ENCODE data around the gene TNS3.

TNS3 gene

DNA sequence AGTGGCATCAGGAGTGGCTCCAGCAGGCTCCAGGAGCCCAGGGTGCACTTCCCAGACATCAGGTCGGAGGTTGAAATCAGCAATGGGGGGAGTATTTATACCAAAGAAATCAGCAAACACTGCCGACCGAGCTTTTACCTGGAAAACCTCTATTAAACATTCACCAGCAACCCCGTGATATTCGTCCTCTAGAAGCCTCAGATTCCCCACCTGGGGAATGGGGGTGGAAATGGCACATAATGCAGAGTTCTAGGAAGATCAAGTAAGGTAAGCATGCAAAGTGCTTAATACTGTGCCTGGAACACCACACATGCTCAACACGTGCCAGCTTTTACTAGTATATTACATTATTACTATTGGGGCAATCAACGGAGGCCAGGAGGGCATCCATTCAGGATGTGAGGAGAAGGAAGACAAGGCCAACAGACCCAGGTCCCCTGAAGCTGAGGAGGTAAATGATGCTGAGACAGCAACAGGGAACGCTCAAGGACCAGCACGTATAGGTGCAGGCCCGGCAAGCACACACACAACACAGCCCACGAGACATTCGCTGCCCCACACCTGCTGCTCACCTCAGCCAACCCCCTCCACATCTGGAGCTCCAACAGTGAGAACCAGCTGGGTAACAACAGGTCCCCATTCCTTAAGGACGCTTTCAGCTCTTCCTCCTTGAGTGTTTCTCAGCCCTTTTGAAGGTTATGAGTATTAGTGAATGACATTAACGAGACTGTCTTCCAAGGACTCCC is 125.5 kb downstream of the TNS3 start:
- TF ChIP-seq, protein P1, sequence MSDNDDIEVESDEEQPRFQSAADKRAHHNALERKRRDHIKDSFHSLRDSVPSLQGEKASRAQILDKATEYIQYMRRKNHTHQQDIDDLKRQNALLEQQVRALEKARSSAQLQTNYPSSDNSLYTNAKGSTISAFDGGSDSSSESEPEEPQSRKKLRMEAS (IDR thresholded peaks at IDR 0.05; ENCODE audit: low read depth, low read length), result no peak
- TF ChIP-seq MYC (IDR thresholded peaks at IDR 0.05; ENCODE audit: low read depth, low read length) (no peak), POLR2A (IDR thresholded peaks at IDR 0.05; ENCODE audit: extremely low read depth, insufficient read length) (no peak)
- TF ChIP-seq, protein P2, sequence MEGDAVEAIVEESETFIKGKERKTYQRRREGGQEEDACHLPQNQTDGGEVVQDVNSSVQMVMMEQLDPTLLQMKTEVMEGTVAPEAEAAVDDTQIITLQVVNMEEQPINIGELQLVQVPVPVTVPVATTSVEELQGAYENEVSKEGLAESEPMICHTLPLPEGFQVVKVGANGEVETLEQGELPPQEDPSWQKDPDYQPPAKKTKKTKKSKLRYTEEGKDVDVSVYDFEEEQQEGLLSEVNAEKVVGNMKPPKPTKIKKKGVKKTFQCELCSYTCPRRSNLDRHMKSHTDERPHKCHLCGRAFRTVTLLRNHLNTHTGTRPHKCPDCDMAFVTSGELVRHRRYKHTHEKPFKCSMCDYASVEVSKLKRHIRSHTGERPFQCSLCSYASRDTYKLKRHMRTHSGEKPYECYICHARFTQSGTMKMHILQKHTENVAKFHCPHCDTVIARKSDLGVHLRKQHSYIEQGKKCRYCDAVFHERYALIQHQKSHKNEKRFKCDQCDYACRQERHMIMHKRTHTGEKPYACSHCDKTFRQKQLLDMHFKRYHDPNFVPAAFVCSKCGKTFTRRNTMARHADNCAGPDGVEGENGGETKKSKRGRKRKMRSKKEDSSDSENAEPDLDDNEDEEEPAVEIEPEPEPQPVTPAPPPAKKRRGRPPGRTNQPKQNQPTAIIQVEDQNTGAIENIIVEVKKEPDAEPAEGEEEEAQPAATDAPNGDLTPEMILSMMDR (IDR thresholded peaks at IDR 0.05; ENCODE audit: low read depth, low read length), result no peak
- DNase-seq (ENCODE audit: low read depth), result no peak
- no peak overlapping the region for H3K4me3 ChIP-seq (ENCODE audit: low read depth, low read length)

- H3K4me3 ChIP-seq (ENCODE audit: low read depth, low read length), result no peak overlapping the region
- DNase-seq (ENCODE audit: low read depth), result no peak
- TF ChIP-seq POLR2A (IDR thresholded peaks at IDR 0.05; ENCODE audit: extremely low read depth, insufficient read length) (no peak), MYC (IDR thresholded peaks at IDR 0.05; ENCODE audit: low read depth, low read length) (no peak)
- TF ChIP-seq, protein P2 (IDR thresholded peaks at IDR 0.05; ENCODE audit: low read depth, low read length), result no peak
- TF ChIP-seq, protein P1 (IDR thresholded peaks at IDR 0.05; ENCODE audit: low read depth, low read length), result no peak
These were observed 126.1 kb downstream of the TNS3 start for GRCh38 chr7:47455872-47456185.

DNA sequence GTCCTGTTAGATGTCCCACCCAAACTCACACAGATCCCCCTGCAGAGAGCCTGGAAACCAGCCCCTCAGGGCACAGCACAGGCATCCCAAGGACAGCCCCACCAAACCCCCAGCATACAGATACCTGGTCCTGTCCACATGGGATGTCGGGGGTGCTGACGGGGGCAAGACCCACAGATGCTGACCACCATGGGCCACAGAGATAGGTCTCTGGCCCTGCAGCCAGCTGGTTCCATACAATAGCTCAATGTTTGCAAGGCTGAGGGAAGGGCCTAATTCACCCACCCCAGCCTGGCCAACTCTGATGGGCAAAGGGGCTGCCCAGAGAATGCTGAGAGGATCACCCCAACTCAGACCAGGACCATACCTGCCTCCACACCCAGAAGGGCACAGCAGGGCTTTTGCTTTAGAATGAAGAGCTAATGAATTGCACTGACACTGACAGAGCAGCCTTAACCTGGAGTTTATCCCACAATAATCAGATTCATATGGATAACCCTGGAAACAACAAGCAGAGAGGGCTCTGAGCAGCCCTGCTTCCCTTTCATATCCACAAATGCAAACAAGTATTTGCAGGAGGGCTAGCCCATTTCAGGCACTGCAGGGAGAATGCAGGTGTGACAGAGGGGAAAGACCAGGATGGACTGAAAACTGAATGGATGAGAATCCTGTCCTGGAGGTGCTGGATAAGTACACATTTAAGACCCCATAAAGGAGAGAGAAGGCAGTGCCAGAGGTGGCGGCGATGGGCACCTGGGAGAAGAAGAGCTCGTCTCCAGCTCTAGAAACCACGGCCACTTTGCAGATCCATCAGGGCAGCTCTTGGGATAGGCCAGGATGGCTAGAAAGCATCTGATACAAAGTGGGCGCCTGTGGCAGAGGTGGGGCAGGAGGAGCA is 126.7 kb downstream of the TNS3 start:
- DNase-seq (ENCODE audit: low read depth), result no peak
- TF ChIP-seq, protein P1 (IDR thresholded peaks at IDR 0.05; ENCODE audit: low read depth, low read length), result no peak
- TF ChIP-seq MYC (IDR thresholded peaks at IDR 0.05; ENCODE audit: low read depth, low read length) (no peak), POLR2A (IDR thresholded peaks at IDR 0.05; ENCODE audit: extremely low read depth, insufficient read length) (no peak)
- TF ChIP-seq, protein P2 (IDR thresholded peaks at IDR 0.05; ENCODE audit: low read depth, low read length), result no peak
- no peak overlapping the region for H3K4me3 ChIP-seq (ENCODE audit: low read depth, low read length)

GRCh38 chr7:47454069-47454973 is 127.6 kb downstream of the TNS3 start:
- no peak overlapping the region for H3K4me3 ChIP-seq (ENCODE audit: low read depth, low read length)
- DNase-seq (ENCODE audit: low read depth), result no peak

More at GRCh38 chr7:47454069-47454973, 127.6 kb downstream of the TNS3 start:
- TF ChIP-seq, protein P2 (IDR thresholded peaks at IDR 0.05; ENCODE audit: low read depth, low read length), result no peak
- TF ChIP-seq POLR2A (IDR thresholded peaks at IDR 0.05; ENCODE audit: extremely low read depth, insufficient read length) (no peak), MYC (IDR thresholded peaks at IDR 0.05; ENCODE audit: low read depth, low read length) (no peak)
- TF ChIP-seq, protein P1 (IDR thresholded peaks at IDR 0.05; ENCODE audit: low read depth, low read length), result no peak
